GM19240 (cell line): ENCODE data around the gene TNFRSF6B.

ENCODE experiments used
- DNase-seq: peaks from one replicate; pipeline ENCODE4 v3.0.0; 2011; ENCODE audit warnings: low spot score; ENCODE audit not compliant: insufficient read length

Gene TNFRSF6B

DNA sequence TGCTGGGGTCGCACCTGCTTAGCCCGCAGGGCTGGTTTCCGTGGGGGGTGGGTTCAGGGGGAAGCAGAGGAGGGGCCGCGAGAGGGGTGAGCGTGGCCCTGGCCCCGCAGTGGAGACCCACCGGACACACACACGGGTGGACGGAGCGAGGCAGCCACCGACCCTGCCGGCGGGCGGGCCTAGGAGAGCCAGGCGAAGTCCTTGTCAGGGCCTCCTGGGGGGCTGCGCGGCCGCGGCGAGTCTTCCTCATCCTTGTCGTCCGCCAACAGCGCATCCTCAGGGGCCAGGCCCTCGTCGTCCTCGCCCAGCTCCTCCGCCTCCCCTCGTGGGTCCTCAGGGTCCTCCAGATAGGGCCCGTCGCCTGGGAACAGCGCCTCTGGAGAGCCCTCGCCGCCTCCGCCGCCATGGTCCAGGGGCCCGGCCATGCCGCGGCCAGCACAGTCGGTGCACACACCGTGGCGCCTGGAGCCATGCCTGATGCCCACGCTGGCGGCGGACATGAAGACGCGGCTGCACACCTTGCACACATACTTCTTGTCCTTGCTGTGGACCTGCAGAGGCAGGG lies 50.4 kb downstream of the TNFRSF6B start:
- DNase-seq: no peak

- DNase-seq: no peak
Measured at GRCh38 chr20:63747622-63748069, 51.2 kb downstream of the TNFRSF6B start.
